IMR-90 (cell line): ENCODE measurements around the gene ACOXL. TPM values are rescaled to one million over a fixed set of nuclear protein-coding genes. Genes with fewer than 3 reads are reported as not detected.

Experiments
- ATAC-seq: fragments of 200-7000 bp; cut with Tn5 transposase; 2 replicates; pipeline ENCODE4 v1.9.1; 2020; ENCODE audit warnings: low read depth, mild to moderate bottlenecking, moderate library complexity
- BruUV-seq: library from RNA; stranded (reverse); fragments of 400-500 nt; replicated peaks from 2 replicates; lab custom pipeline; 2021; lab: Mats Ljungman, UMichigan
- CTCF ChIA-PET: fragments of 300-600 bp; formaldehyde crosslinking; extraction: SDS; loops from one replicate; lab custom pipeline; 2021; ENCODE audit warnings: antibody characterized with exemption; lab: Yijun Ruan, JAX
- POLR2A ChIA-PET: fragments of 300-600 bp; sonication (Branson Sonifier 250); formaldehyde crosslinking; loops from one replicate; lab custom pipeline; 2022; ENCODE audit warnings: antibody characterized with exemption; ENCODE audit not compliant: unreplicated experiment; lab: Charles Lee
- DNase-seq: peaks from one replicate; pipeline ENCODE4 v3.0.0; 2013
- H2AFZ ChIP-seq: replicated peaks from 2 replicates; pipeline ENCODE3; 2013; ENCODE audit warnings: low read length, mild to moderate bottlenecking; ENCODE audit not compliant: poor library complexity
- H2AK5ac ChIP-seq: 2 replicates; pipeline ENCODE4 v1.6.1; 2013; ENCODE audit warnings: low read depth, low read length, inconsistent platforms
- H2AK9ac ChIP-seq: replicated peaks from 2 replicates; pipeline ENCODE3; 2013; ENCODE audit warnings: mild to moderate bottlenecking, low read depth, low read length, moderate library complexity; ENCODE audit not compliant: poor library complexity
- H2BK120ac ChIP-seq: 2 replicates; pipeline ENCODE4 v1.6.1; 2013; ENCODE audit warnings: low read depth, low read length, inconsistent platforms
- H2BK15ac ChIP-seq: 3 replicates; pipeline ENCODE4 v1.6.1; 2013; ENCODE audit warnings: low read depth, low read length, inconsistent platforms
- H2BK20ac ChIP-seq: 2 replicates; pipeline ENCODE4 v1.6.1; 2013; ENCODE audit warnings: low read depth, mild to moderate bottlenecking, inconsistent platforms, low read length, moderate library complexity
- H2BK5ac ChIP-seq: 2 replicates; pipeline ENCODE4 v1.6.1; 2013; ENCODE audit warnings: mild to moderate bottlenecking, low read depth, low read length, inconsistent platforms; ENCODE audit not compliant: poor library complexity, severe bottlenecking
- H3K14ac ChIP-seq: replicated peaks from 2 replicates; pipeline ENCODE4 v1.6.1; 2013; ENCODE audit warnings: low read depth, low read length, inconsistent platforms
- H3K18ac ChIP-seq: 2 replicates; pipeline ENCODE4 v1.6.1; 2013; ENCODE audit warnings: low read depth, low read length, control low read depth
- H3K23ac ChIP-seq: 2 replicates; pipeline ENCODE4 v1.6.1; 2013; ENCODE audit warnings: low read depth, low read length, inconsistent platforms
- H3K27ac ChIP-seq: 2 replicates; pipeline ENCODE4 v1.5.1; 2013; ENCODE audit warnings: mild to moderate bottlenecking, control low read depth, low read length; ENCODE audit not compliant: insufficient read depth
- H3K27me3 ChIP-seq: 2 replicates; pipeline ENCODE4 v1.6.1; 2013; ENCODE audit warnings: low read length; ENCODE audit not compliant: control insufficient read depth, insufficient read depth
- H3K36me3 ChIP-seq: 2 replicates; pipeline ENCODE4 v1.6.1; 2013; ENCODE audit warnings: low read length, mixed read lengths; ENCODE audit not compliant: control insufficient read depth, insufficient read depth
- H3K4ac ChIP-seq: 2 replicates; pipeline ENCODE4 v1.6.1; 2013; ENCODE audit warnings: low read depth, low read length, inconsistent platforms
- H3K4me1 ChIP-seq: 2 replicates; pipeline ENCODE4 v1.6.1; 2013; ENCODE audit warnings: low read length, mixed read lengths; ENCODE audit not compliant: control insufficient read depth, insufficient read depth
- H3K4me2 ChIP-seq: 2 replicates; pipeline ENCODE4 v1.6.1; 2013; ENCODE audit warnings: low read depth, mild to moderate bottlenecking, control low read depth, low read length, moderate library complexity
- H3K4me3 ChIP-seq: 2 replicates; pipeline ENCODE4 v1.5.1; 2013; ENCODE audit warnings: low read depth, mild to moderate bottlenecking, control low read depth, low read length, moderate library complexity; ENCODE audit not compliant: insufficient read depth
- H3K56ac ChIP-seq: 2 replicates; pipeline ENCODE4 v1.6.1; 2013; ENCODE audit warnings: low read length, inconsistent platforms; ENCODE audit not compliant: insufficient read depth; ENCODE audit errors: extremely low read depth
- H3K79me1 ChIP-seq, 2 experiments: 2 replicates each; pipeline ENCODE4 v1.6.1; 2013; ENCODE audit warnings: low read length in 2 of 2, inconsistent platforms in 1 of 2, low read depth in 1 of 2
- H3K9ac ChIP-seq: 2 replicates; pipeline ENCODE4 v1.6.1; 2013; ENCODE audit warnings: low read depth, low read length, control low read depth
- H3K9me1 ChIP-seq: 2 replicates; pipeline ENCODE4 v1.6.1; 2013; ENCODE audit warnings: low read length, inconsistent platforms; ENCODE audit not compliant: insufficient read depth
- H3K9me3 ChIP-seq: 2 replicates; pipeline ENCODE4 v1.6.1; 2013; ENCODE audit warnings: low read length; ENCODE audit not compliant: control insufficient read depth, insufficient read depth
- H4K20me1 ChIP-seq: 2 replicates; pipeline ENCODE4 v1.6.1; 2013; ENCODE audit warnings: low read length, inconsistent platforms; ENCODE audit not compliant: insufficient read depth
- H4K5ac ChIP-seq: 2 replicates; pipeline ENCODE4 v1.6.1; 2013; ENCODE audit warnings: mild to moderate bottlenecking, low read depth, low read length, control low read depth
- H4K8ac ChIP-seq, 2 experiments: 2 replicates each; pipeline ENCODE4 v1.6.1; 2013; ENCODE audit warnings: low read depth in 2 of 2, low read length in 2 of 2, control low read depth in 1 of 2, inconsistent platforms in 1 of 2
- H4K91ac ChIP-seq: 2 replicates; pipeline ENCODE4 v1.6.1; 2013; ENCODE audit warnings: low read depth, low read length, inconsistent platforms; ENCODE audit not compliant: insufficient read depth
- BHLHE40 ChIP-seq: fragments of 150-350 bp; IDR thresholded peaks from 2 replicates; pipeline ENCODE4 v1.6.1; 2016; ENCODE audit warnings: mild to moderate bottlenecking, low read depth, low read length
- CEBPB ChIP-seq: IDR thresholded peaks from 2 replicates; pipeline ENCODE4 v1.6.1; 2012; ENCODE audit warnings: low read depth, low read length, improper control_type of control experiment
- CHD1 ChIP-seq: IDR thresholded peaks from 2 replicates; pipeline ENCODE4 v1.6.1; 2012; ENCODE audit warnings: low read depth, low read length, improper control_type of control experiment
- CTCF ChIP-seq: conservative IDR thresholded peaks from 2 replicates; pipeline ENCODE4 v1.5.1; 2012; ENCODE audit warnings: mild to moderate bottlenecking, low read depth, low read length, improper control_type of control experiment
- FOS ChIP-seq: fragments of 150-350 bp; IDR thresholded peaks from 2 replicates; pipeline ENCODE4 v1.6.1; 2016; ENCODE audit warnings: low read depth, low read length
- MAFK ChIP-seq: IDR thresholded peaks from 2 replicates; pipeline ENCODE4 v1.6.1; 2012; ENCODE audit warnings: low read depth, low read length, improper control_type of control experiment
- MAZ ChIP-seq: IDR thresholded peaks from 2 replicates; pipeline ENCODE4 v1.6.1; 2012; ENCODE audit warnings: low read depth, mild to moderate bottlenecking, low read length, improper control_type of control experiment, moderate library complexity, borderline replicate concordance
- MXI1 ChIP-seq: IDR thresholded peaks from 2 replicates; pipeline ENCODE4 v1.6.1; 2012; ENCODE audit warnings: low read depth, mild to moderate bottlenecking, low read length, moderate library complexity, borderline replicate concordance
- NFE2L2 ChIP-seq: fragments of 150-350 bp; IDR thresholded peaks from 2 replicates; pipeline ENCODE4 v1.6.1; 2016; ENCODE audit warnings: low read depth, mild to moderate bottlenecking, low read length
- POLR2A ChIP-seq: IDR thresholded peaks from 2 replicates; pipeline ENCODE4 v1.6.1; 2012; ENCODE audit warnings: mild to moderate bottlenecking, low read depth, low read length
- RAD21 ChIP-seq: IDR thresholded peaks from 2 replicates; pipeline ENCODE4 v1.6.1; 2012; ENCODE audit warnings: low read length, improper control_type of control experiment
- RCOR1 ChIP-seq: IDR thresholded peaks from 2 replicates; pipeline ENCODE4 v1.6.1; 2012; ENCODE audit warnings: mild to moderate bottlenecking, low read length, improper control_type of control experiment; ENCODE audit not compliant: insufficient replicate concordance
- RFX5 ChIP-seq: IDR thresholded peaks from 2 replicates; pipeline ENCODE4 v1.8.0; 2012; ENCODE audit warnings: low read depth, mild to moderate bottlenecking, low read length, moderate library complexity
- SMC3 ChIP-seq: fragments of 150-350 bp; IDR thresholded peaks from 2 replicates; pipeline ENCODE4 v1.6.1; 2016; ENCODE audit warnings: low read depth, mild to moderate bottlenecking, antibody characterized with exemption, low read length, moderate library complexity
- WGBS, 2 experiments: methylation state at CpG; one replicate each; pipeline versions ENCODE4 v1.1.5 to v1.1.7; 2013; ENCODE audit warnings: missing lambda C conversion rate in 2 of 2; ENCODE audit not compliant: insufficient read length in 1 of 2; ENCODE audit errors: extremely low coverage in 2 of 2; 5-methylcytosine and 5-hydroxymethylcytosine counted together
- dilution Hi-C: fragments of 300-500 bp; cut with HindIII; formaldehyde crosslinking; loops from one replicate; pipeline ENCODE4 v1.14.3; 2018; ENCODE audit warnings: low sequenced_read_pairs; ENCODE audit not compliant: unreplicated experiment
- in situ Hi-C: fragments of 300-500 bp; cut with MboI; formaldehyde crosslinking; loops from 3 replicates; pipeline ENCODE4 v1.14.3; 2019; ENCODE audit warnings: low sequenced_read_pairs, inconsistent platforms, mixed read lengths
- intact Hi-C: fragments of 100-400 bp; cut with micrococcal nuclease; formaldehyde crosslinking; loops from 2 replicates; pipeline ENCODE4 v1.10.0; 2022
- polyA plus RNA-seq, 3 experiments: library from polyadenylated mRNA; depleted of rRNA; stranded (reverse); fragments of >200 nt; gene quantifications; 2 replicates each; pipeline ENCODE4 v1.2.3, GENCODE V29; 2012; ENCODE audit warnings: low replicate concordance in 1 of 3
- total RNA-seq: library from RNA; depleted of rRNA; stranded (reverse); fragments of >200 nt; gene quantifications from 2 replicates; pipeline ENCODE4 v1.2.3, GENCODE V29; 2012
- TF ChIP-seq, protein P1 (sequence below): fragments of 150-350 bp; IDR thresholded peaks from 2 replicates; pipeline ENCODE4 v1.6.1; 2017; ENCODE audit warnings: mild to moderate bottlenecking, antibody characterized with exemption, low read length, low read depth
- TF ChIP-seq, protein P2 (sequence below): fragments of 150-350 bp; IDR thresholded peaks from 2 replicates; pipeline ENCODE4 v1.6.1; 2016; ENCODE audit warnings: low read depth, mild to moderate bottlenecking, low read length, moderate library complexity, borderline replicate concordance

The ACOXL gene
- total and polyA plus RNA-seq, 2 of the 4 experiments (the other 2 are of a cell fraction), result not detected

- H3K27ac ChIP-seq, result no peak overlapping the region
- no peak overlapping the region for H2AFZ ChIP-seq
- no peak overlapping the region for H3K18ac ChIP-seq
- no peaks in the 10 kb centered on the region for H3K36me3 ChIP-seq
- no peak overlapping the region for H3K14ac ChIP-seq
- dilution Hi-C loops (no loop called here), intact Hi-C loops (no loop called here), in situ Hi-C loops (loop anchor here (25.0 kb wide), 1 partner anchor 910 kb away; no protein-coding TSS in a partner anchor)
- no peak for DNase-seq
- WGBS, 2 experiments, result no CpG with 5 or more reads among the region's 3 CpGs
- no peak overlapping the region for H4K91ac ChIP-seq
- H3K4me3 ChIP-seq, result no peak overlapping the region
- H4K5ac ChIP-seq, result no peak overlapping the region
- ChIA-PET CTCF (no interaction called here), POLR2A (no interaction called here)
- H3K27me3 ChIP-seq, result peaks cover 34% of the 10 kb centered on the region
- no peak overlapping the region for H3K4ac ChIP-seq
- H2BK120ac ChIP-seq, result no peak overlapping the region
- H3K4me2 ChIP-seq, result no peak overlapping the region
- H2AK9ac ChIP-seq, result no peak overlapping the region
- no peak overlapping the region for H2AK5ac ChIP-seq
- no TSS peak for BruUV-seq
- H2BK5ac ChIP-seq, result no peak overlapping the region
- H3K79me1 ChIP-seq, result no peaks in the 10 kb centered on the region
- no peak for TF ChIP-seq CHD1
- no peak for TF ChIP-seq MXI1
- TF ChIP-seq SMC3, result no peak
- no peak for TF ChIP-seq POLR2A
- no peak for TF ChIP-seq FOS
- TF ChIP-seq NFE2L2, result no peak
- TF ChIP-seq RCOR1, result no peak
- TF ChIP-seq CEBPB, result no peak
- TF ChIP-seq, protein P1, sequence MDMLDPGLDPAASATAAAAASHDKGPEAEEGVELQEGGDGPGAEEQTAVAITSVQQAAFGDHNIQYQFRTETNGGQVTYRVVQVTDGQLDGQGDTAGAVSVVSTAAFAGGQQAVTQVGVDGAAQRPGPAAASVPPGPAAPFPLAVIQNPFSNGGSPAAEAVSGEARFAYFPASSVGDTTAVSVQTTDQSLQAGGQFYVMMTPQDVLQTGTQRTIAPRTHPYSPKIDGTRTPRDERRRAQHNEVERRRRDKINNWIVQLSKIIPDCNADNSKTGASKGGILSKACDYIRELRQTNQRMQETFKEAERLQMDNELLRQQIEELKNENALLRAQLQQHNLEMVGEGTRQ, result no peak
- TF ChIP-seq BHLHE40, result no peak
- TF ChIP-seq CTCF, result no peak
- TF ChIP-seq, protein P2, sequence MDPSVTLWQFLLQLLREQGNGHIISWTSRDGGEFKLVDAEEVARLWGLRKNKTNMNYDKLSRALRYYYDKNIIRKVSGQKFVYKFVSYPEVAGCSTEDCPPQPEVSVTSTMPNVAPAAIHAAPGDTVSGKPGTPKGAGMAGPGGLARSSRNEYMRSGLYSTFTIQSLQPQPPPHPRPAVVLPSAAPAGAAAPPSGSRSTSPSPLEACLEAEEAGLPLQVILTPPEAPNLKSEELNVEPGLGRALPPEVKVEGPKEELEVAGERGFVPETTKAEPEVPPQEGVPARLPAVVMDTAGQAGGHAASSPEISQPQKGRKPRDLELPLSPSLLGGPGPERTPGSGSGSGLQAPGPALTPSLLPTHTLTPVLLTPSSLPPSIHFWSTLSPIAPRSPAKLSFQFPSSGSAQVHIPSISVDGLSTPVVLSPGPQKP, result no peak
- TF ChIP-seq RFX5, result no peak
- TF ChIP-seq MAZ, result no peak
- no peak for TF ChIP-seq MAFK
- no peak for TF ChIP-seq RAD21
- no peaks in the 10 kb centered on the region for H3K4me1 ChIP-seq
- no peak for ATAC-seq
- no peak overlapping the region for H3K23ac ChIP-seq
- no peak overlapping the region for H2BK15ac ChIP-seq
- no peak overlapping the region for H2BK20ac ChIP-seq
- no peaks in the 10 kb centered on the region for H3K9me1 ChIP-seq
- no peaks in the 10 kb centered on the region for H4K20me1 ChIP-seq
- no peak overlapping the region for H3K56ac ChIP-seq
- H3K9ac ChIP-seq, result no peak overlapping the region
- no peak overlapping the region for H4K8ac ChIP-seq
- H3K9me3 ChIP-seq, result peaks cover 2% of the 10 kb centered on the region; the same call in 1 of the 2 replicates
Observed at GRCh38 chr2:110802208-110802932, 70.0 kb downstream of the ACOXL start.
